Spleen (tissue), 7 donors: ENCODE results near the gene SLC33A1.
"Not testable (repeated sequence)": the region's sequence is repeated elsewhere in the genome, so short reads cannot be mapped to it uniquely, and the experiment has no call there.

Source experiments
- POLR2A ChIP-seq, 3 donors: fragments of 450-650 bp; IDR thresholded peaks; one replicate each; pipeline ENCODE4 v1.5.1; 2017; ENCODE audit warnings: antibody characterized with exemption in 3 of 3, mild to moderate bottlenecking in 1 of 3
- POLR2AphosphoS5 ChIP-seq, 3 donors: sonication (generic); formaldehyde crosslinking; IDR thresholded peaks; one replicate each; pipeline ENCODE4 v1.5.1; 2017; ENCODE audit warnings: antibody characterized with exemption in 3 of 3
- TF ChIP-seq, protein P1 (sequence below), 11 experiments: fragments of 200-600 bp in 7 of 11; fragments of 450-650 bp in 4 of 11; sonication (generic) in 4 of 11; IDR thresholded peaks in 8 of 11; conservative IDR thresholded peaks in 3 of 11; 1 replicate in 7 of 11; 2 replicates in 4 of 11; pipeline versions ENCODE4 v1.4.0 to v1.8.0; 2016 to 2021; ENCODE audit warnings: antibody characterized with exemption in 11 of 11, inconsistent platforms in 4 of 11, mild to moderate bottlenecking in 1 of 11
- donor health status: DM: no; HTN: no; CAD: no; lungs with moderate emphysema.
- donor health status: DM: no; HTN: no; CAD: no.
- donor health status: DM: no; HTN: no; CAD: no.

DNA sequence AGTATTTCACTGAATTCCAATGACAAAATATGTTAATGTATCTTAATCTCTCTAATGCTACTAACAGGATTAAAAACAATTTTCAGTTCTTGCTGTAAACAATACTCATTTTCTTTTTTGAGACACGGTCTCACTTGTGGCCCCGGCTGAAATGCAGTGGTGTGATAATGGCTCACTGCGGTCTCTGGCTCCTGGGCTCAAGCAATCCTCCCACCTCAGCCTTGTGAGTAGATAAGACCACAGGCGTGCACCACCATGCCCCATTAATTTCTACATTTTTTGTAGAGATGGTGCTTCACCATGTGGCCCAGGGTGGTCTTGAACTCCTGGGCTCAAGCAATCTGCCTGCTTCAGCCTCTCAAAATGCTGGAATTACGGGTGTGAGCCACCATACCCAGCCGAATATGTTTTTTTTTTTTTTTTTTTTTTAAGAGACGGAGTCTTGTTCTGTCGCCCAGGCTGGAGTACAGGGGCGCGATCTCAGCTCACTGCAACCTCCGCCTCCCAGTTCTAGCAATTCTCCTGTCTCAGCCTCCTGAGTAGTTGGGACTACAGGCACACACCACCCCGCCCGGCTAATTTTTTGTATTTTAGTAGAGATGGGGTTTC, 25.6 kb downstream of the SLC33A1 start:
- TF ChIP-seq POLR2A, POLR2AphosphoS5 (IDR thresholded peaks at IDR 0.05): not testable (repeated sequence)
- TF ChIP-seq, protein P1, sequence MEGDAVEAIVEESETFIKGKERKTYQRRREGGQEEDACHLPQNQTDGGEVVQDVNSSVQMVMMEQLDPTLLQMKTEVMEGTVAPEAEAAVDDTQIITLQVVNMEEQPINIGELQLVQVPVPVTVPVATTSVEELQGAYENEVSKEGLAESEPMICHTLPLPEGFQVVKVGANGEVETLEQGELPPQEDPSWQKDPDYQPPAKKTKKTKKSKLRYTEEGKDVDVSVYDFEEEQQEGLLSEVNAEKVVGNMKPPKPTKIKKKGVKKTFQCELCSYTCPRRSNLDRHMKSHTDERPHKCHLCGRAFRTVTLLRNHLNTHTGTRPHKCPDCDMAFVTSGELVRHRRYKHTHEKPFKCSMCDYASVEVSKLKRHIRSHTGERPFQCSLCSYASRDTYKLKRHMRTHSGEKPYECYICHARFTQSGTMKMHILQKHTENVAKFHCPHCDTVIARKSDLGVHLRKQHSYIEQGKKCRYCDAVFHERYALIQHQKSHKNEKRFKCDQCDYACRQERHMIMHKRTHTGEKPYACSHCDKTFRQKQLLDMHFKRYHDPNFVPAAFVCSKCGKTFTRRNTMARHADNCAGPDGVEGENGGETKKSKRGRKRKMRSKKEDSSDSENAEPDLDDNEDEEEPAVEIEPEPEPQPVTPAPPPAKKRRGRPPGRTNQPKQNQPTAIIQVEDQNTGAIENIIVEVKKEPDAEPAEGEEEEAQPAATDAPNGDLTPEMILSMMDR (IDR thresholded peaks at IDR 0.05 in 8 of 11, conservative IDR thresholded peaks at IDR 0.05 in 3 of 11): not testable (repeated sequence)
